Ovary (tissue), 3 donors: ENCODE measurements around the gene INHA.

Experiments
- POLR2A ChIP-seq: fragments of 450-650 bp; IDR thresholded peaks from one replicate; pipeline ENCODE4 v1.6.1; 2017; ENCODE audit warnings: antibody characterized with exemption, mild to moderate bottlenecking, moderate library complexity
- TF ChIP-seq, protein P1 (sequence below), 3 donors: fragments of 450-650 bp in 2 of 3; fragments of 200-600 bp in 1 of 3; IDR thresholded peaks; one replicate each; pipeline versions ENCODE4 v1.5.1 to v1.8.0; 2016 to 2022; ENCODE audit warnings: antibody characterized with exemption in 3 of 3, mild to moderate bottlenecking in 1 of 3
- donor health status: DM: no; HTN: no; CAD: no.

DNA sequence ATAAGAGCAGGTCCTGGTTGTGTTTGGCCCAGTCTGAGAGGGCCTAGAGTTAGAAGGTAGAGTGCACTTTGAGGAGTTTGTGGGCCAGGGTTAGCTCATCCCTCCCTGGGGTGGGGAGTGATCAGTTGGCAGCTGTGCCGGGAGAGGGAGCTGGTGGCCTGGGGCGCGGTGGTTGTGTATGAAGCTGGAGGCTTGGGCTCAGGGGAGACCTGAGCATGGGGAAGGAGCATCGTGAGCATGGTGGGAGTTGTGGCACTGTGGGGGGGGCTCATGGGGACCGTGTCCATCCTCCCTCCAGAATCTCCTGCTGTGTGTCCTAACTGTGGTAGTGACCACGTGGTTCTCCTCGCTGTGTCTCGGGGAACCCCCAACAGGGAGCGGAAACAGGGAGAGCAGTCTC is 39.2 kb downstream of the INHA start:
- TF ChIP-seq, protein P1, sequence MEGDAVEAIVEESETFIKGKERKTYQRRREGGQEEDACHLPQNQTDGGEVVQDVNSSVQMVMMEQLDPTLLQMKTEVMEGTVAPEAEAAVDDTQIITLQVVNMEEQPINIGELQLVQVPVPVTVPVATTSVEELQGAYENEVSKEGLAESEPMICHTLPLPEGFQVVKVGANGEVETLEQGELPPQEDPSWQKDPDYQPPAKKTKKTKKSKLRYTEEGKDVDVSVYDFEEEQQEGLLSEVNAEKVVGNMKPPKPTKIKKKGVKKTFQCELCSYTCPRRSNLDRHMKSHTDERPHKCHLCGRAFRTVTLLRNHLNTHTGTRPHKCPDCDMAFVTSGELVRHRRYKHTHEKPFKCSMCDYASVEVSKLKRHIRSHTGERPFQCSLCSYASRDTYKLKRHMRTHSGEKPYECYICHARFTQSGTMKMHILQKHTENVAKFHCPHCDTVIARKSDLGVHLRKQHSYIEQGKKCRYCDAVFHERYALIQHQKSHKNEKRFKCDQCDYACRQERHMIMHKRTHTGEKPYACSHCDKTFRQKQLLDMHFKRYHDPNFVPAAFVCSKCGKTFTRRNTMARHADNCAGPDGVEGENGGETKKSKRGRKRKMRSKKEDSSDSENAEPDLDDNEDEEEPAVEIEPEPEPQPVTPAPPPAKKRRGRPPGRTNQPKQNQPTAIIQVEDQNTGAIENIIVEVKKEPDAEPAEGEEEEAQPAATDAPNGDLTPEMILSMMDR (IDR thresholded peaks at IDR 0.05) = no peak
- TF ChIP-seq POLR2A = no peak
